ENCODE results near the gene ISYNA1.

DNA sequence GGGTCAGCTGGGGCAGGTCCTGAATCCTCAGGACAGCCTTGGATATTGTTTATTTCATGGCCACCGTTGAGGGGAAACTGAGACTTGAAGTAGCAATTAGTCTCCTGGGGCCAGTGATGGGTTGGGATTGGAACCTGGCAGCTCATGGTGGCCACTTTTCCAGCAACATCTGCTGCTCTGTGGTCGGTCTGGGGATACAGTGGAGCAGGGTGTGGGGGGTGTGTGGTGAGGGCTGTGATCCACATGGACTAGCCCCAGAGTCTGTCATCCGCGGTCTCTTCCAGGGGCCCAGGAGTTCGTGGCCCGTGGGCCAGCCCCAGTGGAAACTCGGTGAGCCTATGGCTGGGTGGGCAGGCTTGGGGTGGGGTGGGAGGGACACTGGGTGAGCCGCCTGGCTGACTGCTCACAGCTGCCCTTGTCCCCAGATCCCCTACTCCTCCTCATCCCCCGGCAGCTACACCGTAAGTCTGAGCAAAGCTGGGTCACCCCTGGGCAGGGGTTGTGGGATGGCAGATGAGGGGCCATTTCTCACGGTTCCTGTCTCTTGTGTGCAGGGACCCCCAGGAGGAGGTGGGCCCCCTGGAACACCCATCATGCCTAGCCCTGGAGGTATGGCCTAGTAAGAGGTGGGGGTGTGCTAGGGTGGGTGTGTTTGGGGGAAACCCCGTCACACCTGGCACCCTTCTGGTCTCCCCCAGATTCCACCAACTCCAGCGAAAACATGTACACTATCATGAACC, 5.5 kb downstream of the ISYNA1 start:
- TF ChIP-seq YY1 (IDR thresholded peaks at IDR 0.05; ENCODE audit: low read depth) (no peak), EP300 (IDR thresholded peaks at IDR 0.05; ENCODE audit: borderline replicate concordance) (no peak), CEBPB (IDR thresholded peaks at IDR 0.05) (no peak), TAF1 (IDR thresholded peaks at IDR 0.05; ENCODE audit: low read depth) (no peak)
- TF ChIP-seq, protein P1, sequence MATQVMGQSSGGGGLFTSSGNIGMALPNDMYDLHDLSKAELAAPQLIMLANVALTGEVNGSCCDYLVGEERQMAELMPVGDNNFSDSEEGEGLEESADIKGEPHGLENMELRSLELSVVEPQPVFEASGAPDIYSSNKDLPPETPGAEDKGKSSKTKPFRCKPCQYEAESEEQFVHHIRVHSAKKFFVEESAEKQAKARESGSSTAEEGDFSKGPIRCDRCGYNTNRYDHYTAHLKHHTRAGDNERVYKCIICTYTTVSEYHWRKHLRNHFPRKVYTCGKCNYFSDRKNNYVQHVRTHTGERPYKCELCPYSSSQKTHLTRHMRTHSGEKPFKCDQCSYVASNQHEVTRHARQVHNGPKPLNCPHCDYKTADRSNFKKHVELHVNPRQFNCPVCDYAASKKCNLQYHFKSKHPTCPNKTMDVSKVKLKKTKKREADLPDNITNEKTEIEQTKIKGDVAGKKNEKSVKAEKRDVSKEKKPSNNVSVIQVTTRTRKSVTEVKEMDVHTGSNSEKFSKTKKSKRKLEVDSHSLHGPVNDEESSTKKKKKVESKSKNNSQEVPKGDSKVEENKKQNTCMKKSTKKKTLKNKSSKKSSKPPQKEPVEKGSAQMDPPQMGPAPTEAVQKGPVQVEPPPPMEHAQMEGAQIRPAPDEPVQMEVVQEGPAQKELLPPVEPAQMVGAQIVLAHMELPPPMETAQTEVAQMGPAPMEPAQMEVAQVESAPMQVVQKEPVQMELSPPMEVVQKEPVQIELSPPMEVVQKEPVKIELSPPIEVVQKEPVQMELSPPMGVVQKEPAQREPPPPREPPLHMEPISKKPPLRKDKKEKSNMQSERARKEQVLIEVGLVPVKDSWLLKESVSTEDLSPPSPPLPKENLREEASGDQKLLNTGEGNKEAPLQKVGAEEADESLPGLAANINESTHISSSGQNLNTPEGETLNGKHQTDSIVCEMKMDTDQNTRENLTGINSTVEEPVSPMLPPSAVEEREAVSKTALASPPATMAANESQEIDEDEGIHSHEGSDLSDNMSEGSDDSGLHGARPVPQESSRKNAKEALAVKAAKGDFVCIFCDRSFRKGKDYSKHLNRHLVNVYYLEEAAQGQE (IDR thresholded peaks at IDR 0.05; ENCODE audit: low read depth), result no peak
